Smooth muscle cell of the brain vasculature (primary cell): ENCODE measurements around the gene WSCD2.
"Not testable (repeated sequence)": the region's sequence is repeated elsewhere in the genome, so short reads cannot be mapped to it uniquely, and the experiment has no call there.

Source experiments
- DNase-seq: peaks from one replicate; pipeline ENCODE4 v3.0.0-alpha.2; 2012; ENCODE audit warnings: low read depth, low spot score

WSCD2 gene

DNA sequence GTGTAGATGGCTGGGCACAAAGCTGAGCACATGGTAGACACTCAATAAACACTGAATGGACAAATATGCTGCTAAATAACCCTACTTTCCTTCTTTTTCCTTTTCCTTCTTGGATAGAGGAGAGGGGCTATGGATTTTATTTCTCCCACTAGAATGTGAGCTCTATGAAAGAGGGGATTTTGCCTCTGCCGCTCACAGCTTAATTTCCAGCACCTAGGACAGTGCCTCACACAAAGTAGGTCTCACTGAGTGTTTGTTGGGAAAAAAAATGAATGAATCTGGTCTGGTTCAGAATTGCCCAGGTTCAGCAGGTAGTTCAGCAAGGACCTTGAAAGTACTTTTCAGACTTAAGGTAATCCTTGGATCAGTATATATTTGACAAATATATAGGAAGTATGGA is 65.5 kb downstream of the WSCD2 start:
- no peak for DNase-seq

DNA sequence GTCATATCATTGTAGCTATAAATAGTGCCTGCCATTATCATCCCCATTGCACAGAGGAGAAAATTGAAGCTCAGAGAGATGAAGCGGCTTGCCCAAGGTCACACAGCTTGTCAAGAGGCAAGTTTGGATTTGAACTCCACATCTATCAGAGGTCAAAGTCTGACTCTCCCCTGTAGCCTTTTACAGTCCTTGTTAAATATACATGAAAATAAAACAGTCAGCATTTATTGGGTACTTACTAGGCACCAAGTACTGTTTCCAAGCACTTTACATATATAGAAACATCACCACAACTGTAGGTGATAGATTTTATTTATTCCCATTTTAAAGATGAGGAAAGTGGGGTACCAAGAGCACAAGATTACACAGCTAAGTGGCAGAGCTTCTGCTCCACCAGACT is 67.2 kb downstream of the WSCD2 start:
- no peak for DNase-seq

DNA sequence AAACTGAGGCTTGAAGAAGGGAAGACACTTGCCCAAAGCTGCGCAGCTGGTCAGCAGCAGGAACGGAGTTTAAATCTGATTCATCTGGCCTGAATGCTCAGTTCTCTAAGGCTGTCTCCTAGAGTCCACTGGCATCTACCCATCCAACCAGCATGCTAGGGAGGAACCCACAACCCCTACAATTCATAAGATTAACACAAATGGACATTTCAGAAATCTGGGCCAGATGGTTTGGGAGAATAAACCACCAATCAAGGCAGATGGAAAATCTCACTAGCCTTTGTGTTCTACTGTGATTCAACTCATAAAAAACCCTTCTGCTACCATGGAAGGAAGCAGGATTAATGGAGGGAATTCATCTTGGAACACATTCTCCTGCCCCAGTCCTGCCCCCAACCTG is 67.8 kb downstream of the WSCD2 start:
- DNase-seq: no peak

DNA sequence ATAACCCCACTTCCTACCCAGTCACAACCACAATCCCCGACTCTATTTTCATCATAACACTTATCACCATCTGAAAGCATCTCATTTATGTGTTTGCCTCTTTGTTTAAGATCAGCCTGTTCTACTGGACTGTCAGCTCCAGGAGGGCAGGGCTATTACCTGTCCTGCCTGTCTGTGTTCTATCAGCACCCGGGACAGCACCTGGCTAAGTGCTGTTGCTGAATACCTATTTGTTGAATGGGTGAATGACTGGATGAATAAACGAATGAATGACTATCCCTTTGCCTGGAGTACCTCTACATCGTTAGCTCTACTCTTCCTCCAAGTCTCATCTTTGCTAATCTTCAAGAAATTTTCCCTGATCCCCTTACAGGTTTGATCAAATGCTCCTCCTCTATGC is 69.0 kb downstream of the WSCD2 start:
- no peak for DNase-seq

DNA sequence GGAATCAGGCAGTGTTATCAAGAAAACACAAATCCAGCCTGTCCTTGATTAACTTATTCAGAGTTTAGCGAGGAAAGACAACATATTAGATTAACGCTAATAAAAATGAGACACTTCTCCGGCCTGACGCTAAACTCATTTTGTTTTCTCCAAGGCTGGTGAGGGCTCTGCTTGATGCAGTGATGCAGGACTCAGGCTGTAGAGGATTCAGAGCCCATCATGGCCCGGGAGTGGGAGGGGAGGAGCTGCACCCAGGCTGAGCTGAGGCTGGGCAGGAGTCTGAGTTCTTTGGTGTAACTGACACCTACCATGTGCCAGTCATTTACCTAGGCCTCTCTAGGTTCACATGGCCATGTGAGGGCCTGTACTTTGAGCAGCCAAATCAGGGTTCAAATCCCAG is 70.0 kb downstream of the WSCD2 start:
- no peak for DNase-seq

DNA sequence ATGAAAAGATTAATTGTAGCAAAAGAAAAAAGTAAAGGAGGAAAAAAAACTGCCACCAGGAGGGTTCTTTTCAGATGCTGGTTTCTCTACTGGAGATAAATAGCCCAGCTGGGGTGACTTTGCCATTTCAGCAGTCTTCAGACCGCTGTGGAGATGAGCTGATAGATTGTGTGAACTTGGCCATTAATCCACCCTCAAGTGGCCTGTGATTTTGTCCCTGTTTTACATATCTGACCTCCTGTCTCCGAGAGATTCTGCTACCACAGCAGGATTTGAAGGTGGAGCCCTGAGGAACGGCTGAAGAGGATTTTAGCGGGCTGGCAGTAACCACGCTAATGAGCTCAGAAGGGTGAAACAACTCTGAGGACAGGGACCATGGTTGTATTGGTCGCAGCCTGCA is 72.7 kb downstream of the WSCD2 start:
- DNase-seq: no peak

DNA sequence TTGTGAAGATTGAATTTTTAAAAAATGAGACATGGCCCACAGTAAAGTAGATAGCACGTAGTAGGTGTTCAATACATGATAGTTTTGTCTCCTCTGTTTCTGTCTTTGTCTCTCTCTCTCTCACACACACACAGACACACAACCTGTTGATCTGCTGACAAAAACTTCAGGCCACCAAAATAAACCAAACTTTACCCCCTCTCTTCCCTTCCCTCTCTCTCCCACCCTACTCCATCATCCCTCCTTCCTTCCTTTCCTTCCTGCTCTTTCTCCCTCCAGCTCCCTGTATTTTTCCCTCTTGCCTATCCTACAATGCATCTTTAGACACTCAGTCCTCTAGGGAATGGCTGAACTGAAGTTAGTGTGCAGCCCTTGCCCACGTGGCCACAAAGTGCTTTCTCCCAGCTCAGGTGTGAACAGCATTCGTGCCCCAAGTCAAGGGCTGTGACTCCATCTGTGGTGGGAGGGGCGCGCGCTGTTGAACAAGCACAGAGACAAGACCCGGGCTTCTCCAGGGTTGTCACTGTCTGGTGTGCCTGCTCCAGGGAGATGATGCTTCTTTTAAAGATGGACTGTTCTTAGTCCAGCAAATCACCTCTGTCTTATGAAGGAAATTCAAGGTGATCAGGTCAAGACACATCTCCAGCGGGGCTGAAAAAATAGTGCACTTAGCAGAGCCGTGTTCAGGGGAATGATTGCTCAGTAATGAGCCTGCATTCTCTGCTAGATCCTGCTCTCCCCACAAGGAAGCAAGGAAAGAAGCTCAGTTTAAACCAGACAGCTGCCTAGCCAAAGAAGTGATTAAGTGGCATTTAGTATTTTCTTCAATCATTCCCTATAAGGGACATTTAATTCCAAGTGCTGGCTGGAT is 75.3 kb downstream of the WSCD2 start:
- no peak for DNase-seq

DNA sequence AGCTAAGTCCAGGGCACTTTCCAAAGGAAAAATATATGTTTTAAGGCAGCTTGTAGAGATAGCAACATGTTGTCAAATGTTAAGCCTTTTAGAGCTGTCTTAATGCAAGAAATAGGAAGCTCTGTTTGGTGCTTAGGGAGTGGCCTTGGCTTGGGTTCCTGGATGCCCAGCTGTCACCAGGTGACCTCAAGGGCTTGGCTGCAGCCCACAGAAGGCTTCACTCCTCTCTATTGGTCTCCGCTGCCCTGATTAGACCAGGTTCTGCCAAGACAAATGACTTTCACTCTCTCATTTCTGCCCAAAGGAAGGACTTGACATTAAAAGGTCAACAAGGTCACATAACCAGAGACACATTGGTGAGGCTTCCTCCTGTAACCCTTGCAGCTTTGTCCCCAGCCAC is 76.8 kb downstream of the WSCD2 start:
- no peak for DNase-seq

DNA sequence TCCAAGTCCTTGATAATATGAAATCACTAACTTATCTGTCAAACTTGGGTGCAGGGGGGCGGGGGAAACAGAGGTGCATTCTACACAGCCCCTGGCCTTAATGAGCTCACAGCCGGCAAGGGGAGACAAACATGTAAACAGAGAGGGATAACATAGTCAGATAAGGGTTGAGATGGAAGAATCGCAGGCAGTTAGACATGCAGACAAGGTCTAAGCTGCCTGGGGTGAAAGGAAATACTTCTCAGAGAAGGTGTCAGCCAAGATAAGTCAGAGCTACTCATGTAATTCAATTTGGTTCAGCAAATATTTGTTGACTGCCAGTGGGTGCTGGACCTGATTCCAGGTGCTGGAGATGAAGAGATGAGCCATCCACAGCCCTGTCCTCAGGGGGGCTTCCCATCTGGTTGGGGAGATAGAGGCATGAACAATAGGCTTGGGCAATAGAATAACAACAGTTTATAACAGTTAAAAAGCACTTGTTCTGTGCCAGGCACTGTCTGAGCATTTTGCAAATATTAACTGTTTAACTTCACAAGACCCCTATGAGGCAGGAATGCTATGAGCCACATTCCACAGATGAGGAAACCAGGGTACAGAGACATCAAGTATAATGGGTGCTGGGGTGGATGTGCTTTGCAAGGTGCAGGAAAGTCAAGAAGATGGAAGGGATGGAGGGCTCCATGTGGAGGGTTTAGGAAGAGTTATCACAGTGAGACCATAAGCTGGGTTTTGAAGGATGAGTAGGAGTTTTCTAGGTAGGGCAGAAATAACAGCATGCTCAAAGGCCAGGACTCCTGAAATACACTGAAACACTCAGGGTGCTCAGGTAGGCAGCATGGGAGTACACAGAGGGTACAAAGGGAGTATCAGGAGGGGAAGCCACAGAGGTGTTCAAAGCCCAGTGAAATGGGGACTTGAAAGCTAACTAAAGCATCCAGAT is 79.0 kb downstream of the WSCD2 start:
- DNase-seq: no peak

DNA sequence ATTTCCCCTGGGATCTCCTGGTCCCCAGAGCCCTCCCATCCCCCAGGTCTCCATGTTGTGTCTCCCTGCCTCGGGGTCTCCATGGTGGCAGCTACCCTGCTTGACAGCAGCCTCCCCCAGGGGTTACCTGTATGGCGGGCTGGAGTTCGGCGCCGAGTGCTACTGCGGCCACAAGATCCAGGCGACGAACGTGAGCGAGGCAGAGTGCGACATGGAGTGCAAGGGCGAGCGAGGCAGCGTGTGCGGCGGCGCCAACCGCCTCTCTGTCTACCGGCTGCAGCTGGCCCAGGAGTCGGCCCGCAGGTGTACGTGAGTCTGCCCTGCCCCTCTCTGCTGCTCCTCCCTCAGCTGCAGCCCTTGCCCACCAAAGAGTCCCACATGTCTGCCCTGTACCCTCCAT is 80.9 kb downstream of the WSCD2 start:
- no peak for DNase-seq

DNA sequence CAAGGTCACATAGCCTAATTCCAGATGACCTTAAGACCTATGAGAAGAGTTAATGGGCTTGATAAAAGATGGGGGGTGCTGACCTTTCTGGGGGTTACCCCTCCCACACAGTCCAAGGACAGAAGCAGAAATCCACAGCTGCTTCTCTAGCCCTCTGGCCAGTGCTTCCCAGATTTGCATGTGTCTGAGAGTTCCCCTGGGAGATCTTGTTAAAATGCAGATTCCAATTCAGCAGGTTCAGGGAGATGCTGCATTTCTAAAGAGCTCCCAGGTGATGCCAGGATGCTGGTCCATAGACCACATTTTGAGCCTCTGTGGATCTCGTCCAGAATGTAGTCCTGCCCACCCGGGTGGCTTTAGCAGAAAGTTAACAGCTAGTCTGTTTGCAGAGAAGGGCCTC is 82.1 kb downstream of the WSCD2 start:
- DNase-seq: no peak

DNA sequence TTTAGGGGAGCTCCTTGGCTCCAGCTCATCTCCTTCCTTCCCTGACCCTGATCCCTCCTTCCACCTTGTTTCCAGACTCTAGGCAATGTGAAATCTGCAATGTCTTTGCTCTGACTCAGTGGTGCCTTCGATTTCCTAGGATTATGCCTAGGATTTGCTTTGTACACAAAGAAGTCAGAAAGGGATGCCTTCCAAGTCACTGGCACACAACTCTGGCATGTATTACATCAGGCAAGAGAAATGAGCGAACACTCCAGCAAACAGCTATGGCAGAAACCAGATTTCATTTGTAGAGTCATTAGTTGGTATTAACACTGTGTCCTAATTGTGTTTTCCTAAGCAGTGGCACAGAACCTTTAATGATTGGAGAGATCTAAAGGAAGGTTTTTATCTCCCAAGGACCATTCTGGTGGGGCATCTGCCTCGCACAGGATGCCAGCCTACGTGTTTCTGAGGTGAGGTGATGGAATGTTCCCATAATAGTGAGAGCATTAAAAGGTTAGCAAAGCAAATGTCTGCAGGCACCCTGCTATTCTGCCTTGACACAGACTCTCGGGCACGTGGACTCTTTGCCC is 84.9 kb downstream of the WSCD2 start:
- DNase-seq: no peak

DNA sequence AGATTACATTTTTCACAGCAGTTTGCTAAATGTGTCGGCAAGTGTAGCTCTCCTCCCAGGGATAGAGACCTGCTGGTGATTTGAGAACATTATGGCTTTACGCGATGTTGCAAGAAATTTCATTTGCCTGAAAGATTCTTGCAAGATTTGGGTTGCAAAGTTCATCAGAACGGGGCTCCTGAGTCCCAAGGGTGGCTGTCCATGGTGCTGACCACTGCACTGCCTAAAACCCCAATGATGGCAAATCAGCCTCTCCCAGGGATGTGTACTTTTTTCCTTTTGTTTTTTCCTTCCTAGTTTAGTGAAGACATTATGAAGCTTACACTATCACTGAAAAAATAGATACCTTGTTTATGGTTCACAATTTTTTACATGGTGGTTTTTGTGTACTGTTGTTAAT is 85.4 kb downstream of the WSCD2 start:
- no peak for DNase-seq

DNA sequence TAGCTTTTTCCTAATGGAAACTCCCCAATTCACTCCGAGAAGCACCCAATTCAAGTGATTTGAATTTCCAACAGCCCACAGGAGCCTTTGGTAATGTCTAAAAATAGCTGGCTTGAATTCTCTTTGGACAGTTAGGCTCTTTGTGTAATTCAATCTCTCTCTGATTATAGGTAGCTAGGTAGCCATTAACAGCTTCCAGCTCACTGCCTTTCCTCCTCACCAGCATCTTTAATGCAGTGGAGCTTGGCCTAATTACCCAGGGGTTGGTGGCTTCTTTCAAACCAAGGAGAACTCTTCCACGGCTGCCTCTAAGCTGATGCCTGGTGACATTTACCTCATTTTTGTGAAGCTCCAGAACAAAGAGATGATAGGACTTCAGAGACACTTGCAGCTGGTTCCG is 86.4 kb downstream of the WSCD2 start:
- DNase-seq: no peak

DNA sequence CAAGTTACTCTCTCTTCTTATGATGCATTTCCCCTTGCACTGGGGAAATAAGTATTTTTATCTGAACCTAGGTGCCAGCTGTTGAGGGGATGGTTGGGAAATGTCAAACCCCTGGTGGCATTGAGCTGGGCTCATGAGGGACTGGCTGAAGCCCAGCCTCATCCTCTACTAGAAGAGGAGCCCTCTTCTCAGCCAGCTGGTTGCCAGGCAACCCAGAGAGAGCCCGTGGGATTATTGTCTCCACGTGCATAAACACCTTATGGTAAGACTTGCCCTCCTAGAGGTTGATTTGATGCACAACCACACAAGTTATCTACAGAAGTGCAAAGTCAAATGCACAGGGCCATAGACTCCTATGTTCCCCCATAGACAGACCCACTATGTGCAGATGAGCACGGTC is 89.8 kb downstream of the WSCD2 start:
- no peak for DNase-seq

DNA sequence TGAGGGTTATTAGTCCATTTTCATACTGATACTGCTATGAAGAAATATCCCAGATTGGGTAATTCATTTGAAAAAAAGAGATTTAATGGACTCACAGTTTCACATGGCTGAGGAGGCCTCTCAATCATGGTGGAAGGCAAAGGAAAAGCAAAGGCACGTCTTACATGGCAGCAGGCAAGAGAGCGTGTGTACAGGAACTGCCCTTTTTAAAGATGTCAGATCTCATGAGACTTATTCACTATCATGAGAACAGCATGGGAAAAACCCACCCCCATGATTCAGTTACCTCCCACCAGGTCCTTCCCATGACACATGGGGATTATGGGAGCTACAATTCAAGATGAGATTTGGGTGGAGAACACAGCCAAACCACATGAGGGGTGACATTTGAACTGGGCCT is 96.0 kb downstream of the WSCD2 start:
- DNase-seq: not testable (repeated sequence)

DNA sequence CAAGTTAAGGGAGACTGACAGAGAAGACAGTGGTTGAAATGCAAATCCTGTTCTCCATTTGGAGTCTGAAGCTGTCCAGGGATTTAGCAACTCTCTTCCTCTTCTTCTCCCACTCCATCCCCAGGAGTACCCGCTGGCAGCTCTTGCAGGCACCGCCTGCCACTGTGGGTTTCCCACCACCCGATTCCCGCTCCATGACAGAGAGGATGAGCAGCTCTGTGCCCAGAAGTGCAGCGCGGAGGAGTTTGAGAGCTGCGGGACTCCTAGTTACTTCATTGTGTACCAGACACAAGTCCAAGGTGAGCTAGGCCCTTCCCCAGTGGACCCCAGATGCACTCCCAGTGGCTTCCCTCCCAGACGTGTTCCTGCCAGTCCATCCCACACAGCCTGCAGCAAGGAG is 97.8 kb downstream of the WSCD2 start:
- no peak for DNase-seq

DNA sequence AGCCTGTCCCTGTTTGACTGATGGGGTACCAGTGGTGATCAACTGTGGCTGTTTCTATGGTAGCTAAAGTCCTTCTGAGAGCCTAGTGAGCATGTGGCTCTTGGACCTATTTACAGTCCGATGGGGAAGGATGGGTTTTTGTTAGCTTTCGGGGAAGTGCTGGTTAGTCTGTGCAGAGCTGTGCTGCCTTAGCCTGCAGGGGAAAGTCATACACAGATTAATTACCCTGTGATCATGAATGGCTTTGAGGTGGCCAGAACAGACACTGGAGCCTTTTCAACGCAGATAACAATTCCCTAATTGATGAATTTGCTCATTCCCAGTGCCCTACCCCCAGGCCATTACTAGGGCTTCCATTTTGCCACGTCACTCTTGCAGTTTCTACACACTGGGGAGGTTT is 99.7 kb downstream of the WSCD2 start:
- DNase-seq: no peak

DNA sequence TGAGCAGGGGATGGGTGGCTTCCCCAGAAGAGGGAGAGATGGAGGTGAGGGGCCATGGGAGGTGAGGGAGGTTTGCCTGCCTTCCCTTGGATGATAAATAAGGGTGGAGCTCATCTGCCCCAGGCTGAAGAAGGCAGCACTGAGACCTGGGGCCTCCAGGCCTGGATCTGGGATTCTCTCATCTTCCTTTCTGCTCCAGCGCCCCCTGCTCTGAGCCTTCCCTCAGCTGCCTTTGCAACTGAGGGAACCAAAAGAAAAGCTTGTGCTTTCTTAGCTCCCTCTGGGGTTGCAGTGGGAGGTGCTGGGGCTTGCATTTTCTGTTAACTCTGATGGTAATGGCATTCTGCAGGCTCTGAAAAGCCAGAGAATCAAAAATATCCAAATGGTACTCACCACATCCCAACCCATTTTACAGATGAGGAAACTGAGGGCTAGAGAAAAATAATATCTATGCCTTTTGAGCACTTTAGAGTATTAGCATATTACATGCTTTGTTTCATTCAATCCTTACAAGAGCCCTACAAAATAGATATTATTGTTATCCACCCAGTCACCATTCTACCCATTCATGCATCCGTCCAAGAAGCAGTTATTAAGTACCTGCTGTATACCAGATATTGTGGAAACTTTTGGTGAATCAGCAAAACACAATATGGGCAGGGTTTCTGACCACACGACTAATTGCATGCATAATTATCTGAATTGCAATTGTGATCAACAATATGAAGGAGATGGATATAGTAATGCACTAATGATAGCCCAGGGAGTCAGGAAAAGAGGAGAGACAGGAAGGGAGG is 102.2 kb downstream of the WSCD2 start:
- DNase-seq: no peak

DNA sequence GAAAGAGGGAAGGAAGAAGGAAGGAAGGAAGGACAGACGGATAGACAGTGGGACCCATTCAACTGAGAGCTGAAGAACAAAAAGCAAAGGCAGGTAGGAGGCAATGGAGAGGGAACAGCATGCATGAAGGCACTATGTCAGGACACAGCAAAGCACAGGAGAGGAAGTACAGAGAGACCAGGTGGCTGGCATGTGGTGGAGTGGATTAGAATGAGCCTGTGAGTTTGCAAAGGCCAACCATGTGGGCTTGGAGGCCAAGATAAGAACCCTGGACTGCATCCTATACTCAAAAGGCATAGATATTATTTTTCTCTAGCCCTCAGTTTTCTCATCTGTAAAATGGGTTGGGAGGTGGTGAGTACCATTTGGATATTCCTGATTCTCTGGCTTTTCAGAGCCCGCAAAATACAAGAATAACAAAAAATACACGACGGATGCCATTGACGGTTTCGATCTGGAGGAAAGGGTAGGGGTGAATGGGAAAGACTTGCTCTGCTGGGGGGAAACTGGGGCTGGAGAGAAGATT is 102.9 kb downstream of the WSCD2 start:
- no peak for DNase-seq

DNA sequence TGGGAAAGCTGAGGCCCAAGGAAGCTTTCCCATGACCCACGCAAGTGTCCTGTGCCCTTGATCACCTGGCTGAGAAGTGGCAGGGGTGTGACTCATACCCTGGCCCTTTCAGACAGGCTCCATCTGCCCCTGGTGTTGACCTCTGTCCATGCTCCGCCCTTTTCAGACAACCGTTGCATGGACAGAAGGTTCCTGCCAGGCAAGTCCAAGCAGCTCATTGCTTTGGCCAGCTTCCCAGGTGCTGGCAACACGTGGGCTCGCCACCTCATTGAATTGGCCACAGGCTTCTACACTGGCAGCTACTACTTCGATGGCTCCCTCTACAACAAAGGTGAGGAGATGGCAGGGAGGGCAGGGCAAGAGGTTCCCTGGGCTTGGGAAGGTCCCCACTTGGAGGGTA is 103.5 kb downstream of the WSCD2 start:
- DNase-seq: no peak
